SK-N-SH (cell line): ENCODE data around the gene IQSEC1. TPM values are rescaled to one million over a fixed set of nuclear protein-coding genes. Genes with fewer than 3 reads are reported as not detected.

Source experiments
- CTCF ChIA-PET: fragments of 300-600, 350-600 bp; formaldehyde crosslinking; extraction: SDS; loops from one replicate; lab custom pipeline; 2021; lab: Yijun Ruan, JAX
- POLR2A ChIA-PET: fragments of 350-600 bp; sonication (Branson Sonifier 250); formaldehyde crosslinking; extraction: SDS; loops from one replicate; lab custom pipeline; 2020; ENCODE audit warnings: antibody characterized with exemption, inconsistent platforms; lab: Yijun Ruan, JAX
- DNase-seq: peaks from one replicate; pipeline ENCODE4 v3.0.0; 2012
- H2AFZ ChIP-seq: fragments of 200-600 bp; sonication (generic); 2 replicates; pipeline ENCODE4 v1.8.1; 2016; ENCODE audit warnings: antibody characterized with exemption, mild to moderate bottlenecking, low read depth
- H3F3A ChIP-seq: fragments of 200-600 bp; sonication (generic); replicated peaks from 2 replicates; pipeline ENCODE3; 2016; ENCODE audit warnings: antibody characterized with exemption, mild to moderate bottlenecking; ENCODE audit not compliant: insufficient read depth
- H3K27ac ChIP-seq, 2 experiments: fragments of 200-500 bp in 1 of 2; fragments of 200-600 bp in 1 of 2; sonication (Bioruptor generic) in 1 of 2; sonication (generic), shearing (Covaris generic) in 1 of 2; 2 replicates each; pipeline versions ENCODE4 v1.5.1 to v1.6.1; 2014 to 2016; ENCODE audit warnings: low read depth in 2 of 2, inconsistent platforms in 1 of 2, low read length in 1 of 2, mild to moderate bottlenecking in 1 of 2, mixed read lengths in 1 of 2
- H3K27me3 ChIP-seq: fragments of 200-600 bp; sonication (generic), shearing (Covaris generic); 2 replicates; pipeline ENCODE4 v1.6.1; 2016; ENCODE audit warnings: mixed run types; ENCODE audit not compliant: insufficient read depth
- H3K36me3 ChIP-seq, 2 experiments: fragments of 200-500 bp in 1 of 2; fragments of 200-600 bp in 1 of 2; sonication (Bioruptor generic) in 1 of 2; sonication (generic) in 1 of 2; replicated peaks in 1 of 2; 2 replicates each; pipeline versions ENCODE3 to v1.5.1; 2014 to 2016; ENCODE audit warnings: low read length in 1 of 2, mild to moderate bottlenecking in 1 of 2; ENCODE audit not compliant: insufficient read depth in 2 of 2, control insufficient read depth in 1 of 2
- H3K4me1 ChIP-seq, 2 experiments: fragments of 200-500 bp in 1 of 2; fragments of 200-600 bp in 1 of 2; sonication (Bioruptor generic) in 1 of 2; sonication (generic), shearing (Covaris generic) in 1 of 2; 2 replicates each; pipeline versions ENCODE4 v1.5.1 to v1.6.1; 2014 to 2016; ENCODE audit warnings: low read depth in 1 of 2, low read length in 1 of 2, mixed run types in 1 of 2; ENCODE audit not compliant: insufficient read depth in 2 of 2, control insufficient read depth in 1 of 2
- H3K4me2 ChIP-seq: fragments of 200-600 bp; sonication (generic), shearing (Covaris generic); 2 replicates; pipeline ENCODE4 v1.6.1; 2017; ENCODE audit warnings: mixed run types
- H3K4me3 ChIP-seq, 2 experiments: fragments of 200-500 bp in 1 of 2; fragments of 200-600 bp in 1 of 2; sonication (Bioruptor generic) in 1 of 2; sonication (generic), shearing (Covaris generic) in 1 of 2; 2 replicates each; pipeline versions ENCODE4 v1.5.1 to v1.8.1; 2014 to 2016; ENCODE audit warnings: low read depth in 2 of 2, inconsistent platforms in 1 of 2, low read length in 1 of 2, mild to moderate bottlenecking in 1 of 2, mixed read lengths in 1 of 2, moderate library complexity in 1 of 2
- H3K79me2 ChIP-seq: fragments of 200-600 bp; sonication (generic); 2 replicates; pipeline ENCODE4 v1.8.1; 2017; ENCODE audit warnings: mild to moderate bottlenecking; ENCODE audit not compliant: insufficient read depth
- H3K9ac ChIP-seq: fragments of 200-600 bp; sonication (generic); 2 replicates; pipeline ENCODE4 v1.6.1; 2017; ENCODE audit warnings: mixed run types
- H3K9me2 ChIP-seq: fragments of 200-600 bp; sonication (generic); 2 replicates; pipeline ENCODE4 v1.6.1; 2017; ENCODE audit warnings: mixed run types
- H3K9me3 ChIP-seq: fragments of 200-600 bp; sonication (generic); 2 replicates; pipeline ENCODE4 v1.6.1; 2017; ENCODE audit warnings: mixed run types, mild to moderate bottlenecking, moderate library complexity
- H4K20me1 ChIP-seq: fragments of 200-600 bp; sonication (generic); 2 replicates; pipeline ENCODE4 v1.6.1; 2017; ENCODE audit warnings: mild to moderate bottlenecking, mixed run types; ENCODE audit not compliant: insufficient read depth
- CHD2 ChIP-seq: fragments of 150-350 bp; IDR thresholded peaks from 2 replicates; pipeline ENCODE4 v1.6.1; 2018; ENCODE audit warnings: low read length; ENCODE audit not compliant: partially characterized antibody
- ELF1 ChIP-seq: IDR thresholded peaks from 2 replicates; pipeline ENCODE4 v1.4.0; 2012
- FOSL2 ChIP-seq: IDR thresholded peaks from 2 replicates; pipeline ENCODE4 v1.4.0; 2012; ENCODE audit warnings: low read depth, mild to moderate bottlenecking, moderate library complexity, borderline replicate concordance
- FOXJ3 ChIP-seq: sonication (generic); formaldehyde crosslinking; IDR thresholded peaks from 2 replicates; pipeline ENCODE4 v1.5.1; 2020; ENCODE audit warnings: mild to moderate bottlenecking, missing genetic modification reagents
- MAX ChIP-seq: IDR thresholded peaks from 2 replicates; pipeline ENCODE4 v1.4.0; 2012; ENCODE audit warnings: low read depth
- NRF1 ChIP-seq: IDR thresholded peaks from 2 replicates; pipeline ENCODE4 v1.6.1; 2012; ENCODE audit warnings: low read depth, mild to moderate bottlenecking, low read length
- RCOR1 ChIP-seq: fragments of 150-350 bp; IDR thresholded peaks from 2 replicates; pipeline ENCODE4 v1.6.1; 2017; ENCODE audit warnings: antibody characterized with exemption, low read length
- RFX5 ChIP-seq: IDR thresholded peaks from 2 replicates; pipeline ENCODE4 v1.6.1; 2012; ENCODE audit warnings: mild to moderate bottlenecking, improper control_type of control experiment, low read length
- RXRA ChIP-seq: IDR thresholded peaks from 2 replicates; pipeline ENCODE4 v1.4.0; 2012; ENCODE audit warnings: low read depth, mild to moderate bottlenecking, borderline replicate concordance
- SIN3A ChIP-seq: IDR thresholded peaks from 2 replicates; pipeline ENCODE4 v1.6.1; 2012; ENCODE audit warnings: low read depth, mild to moderate bottlenecking, low read length, moderate library complexity, borderline replicate concordance
- TCF12 ChIP-seq: IDR thresholded peaks from 2 replicates; pipeline ENCODE4 v1.4.0; 2012
- YY1 ChIP-seq: IDR thresholded peaks from 2 replicates; pipeline ENCODE4 v1.4.0; 2012; ENCODE audit warnings: low read depth, mild to moderate bottlenecking
- WGBS: methylation state at CpG from one replicate; pipeline ENCODE4 v1.1.6; 2017; ENCODE audit warnings: low lambda C conversion rate; 5-methylcytosine and 5-hydroxymethylcytosine counted together
- polyA plus RNA-seq, 3 experiments: library from polyadenylated mRNA; depleted of rRNA; stranded (reverse); fragments of >200 nt; gene quantifications; 2 replicates each; pipeline ENCODE4 v1.2.3, GENCODE V29; 2012
- small RNA-seq, 7 experiments: library from RNA; depleted of rRNA; stranded (forward); fragments of <200 nt; gene quantifications; one replicate each; pipeline ENCODE3, GENCODE V24; 2012
- TF ChIP-seq, protein P1 (sequence below): fragments of 150-350 bp; IDR thresholded peaks from 2 replicates; pipeline ENCODE4 v1.6.1; 2017; ENCODE audit warnings: antibody characterized with exemption, low read length, low read depth, borderline replicate concordance
- TF ChIP-seq, protein P2 (sequence below): IDR thresholded peaks from 2 replicates; pipeline ENCODE4; 2012

The IQSEC1 gene
- polyA plus RNA-seq, 1 of the 3 experiments (the other 2 are of a cell fraction): 6.2 TPM

GRCh38 chr3:12852201-12852600, 221.0 kb downstream of the IQSEC1 start:
- no peak for TF ChIP-seq TCF12
- no peak for TF ChIP-seq MAX
- TF ChIP-seq, protein P1, sequence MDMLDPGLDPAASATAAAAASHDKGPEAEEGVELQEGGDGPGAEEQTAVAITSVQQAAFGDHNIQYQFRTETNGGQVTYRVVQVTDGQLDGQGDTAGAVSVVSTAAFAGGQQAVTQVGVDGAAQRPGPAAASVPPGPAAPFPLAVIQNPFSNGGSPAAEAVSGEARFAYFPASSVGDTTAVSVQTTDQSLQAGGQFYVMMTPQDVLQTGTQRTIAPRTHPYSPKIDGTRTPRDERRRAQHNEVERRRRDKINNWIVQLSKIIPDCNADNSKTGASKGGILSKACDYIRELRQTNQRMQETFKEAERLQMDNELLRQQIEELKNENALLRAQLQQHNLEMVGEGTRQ: no peak
- no peak for TF ChIP-seq ELF1
- TF ChIP-seq NRF1: no peak
- no peak for TF ChIP-seq FOSL2
- no peak for TF ChIP-seq RCOR1
- TF ChIP-seq YY1: no peak
- TF ChIP-seq SIN3A: no peak
- TF ChIP-seq, protein P2, sequence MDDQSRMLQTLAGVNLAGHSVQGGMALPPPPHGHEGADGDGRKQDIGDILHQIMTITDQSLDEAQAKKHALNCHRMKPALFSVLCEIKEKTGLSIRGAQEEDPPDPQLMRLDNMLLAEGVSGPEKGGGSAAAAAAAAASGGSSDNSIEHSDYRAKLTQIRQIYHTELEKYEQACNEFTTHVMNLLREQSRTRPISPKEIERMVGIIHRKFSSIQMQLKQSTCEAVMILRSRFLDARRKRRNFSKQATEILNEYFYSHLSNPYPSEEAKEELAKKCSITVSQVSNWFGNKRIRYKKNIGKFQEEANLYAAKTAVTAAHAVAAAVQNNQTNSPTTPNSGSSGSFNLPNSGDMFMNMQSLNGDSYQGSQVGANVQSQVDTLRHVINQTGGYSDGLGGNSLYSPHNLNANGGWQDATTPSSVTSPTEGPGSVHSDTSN: no peak
- no peak for TF ChIP-seq FOXJ3 (CRISPR knock-in tag)
- no peak for TF ChIP-seq RXRA
- no peak for TF ChIP-seq CHD2
- TF ChIP-seq RFX5: no peak
- H3K9me2 ChIP-seq: no peaks in the 10 kb centered on the region
- no peak overlapping the region for H3K27ac ChIP-seq
- no peaks in the 10 kb centered on the region for H3K36me3 ChIP-seq
- H3K9ac ChIP-seq: no peak overlapping the region
- H3K9me3 ChIP-seq: no peaks in the 10 kb centered on the region
- no peak overlapping the region for H3K4me2 ChIP-seq
- WGBS: 52% methylated on average over 3 of the region's 3 CpGs
- DNase-seq: no peak
- no peaks in the 10 kb centered on the region; the same call in 1 of the 2 replicates for H3K27me3 ChIP-seq
- ChIA-PET CTCF (interaction anchor here (1.0 to 3.0 kb wide), 4 partner anchors 11 to 43 kb away, joined by 3 to 19 read pairs (median 3); partner anchors contain the start of gene RPL32), POLR2A (no interaction called here)
- H3K4me1 ChIP-seq: no peaks in the 10 kb centered on the region; a peak in 1 of 4 replicates
- H3K79me2 ChIP-seq: no peaks in the 10 kb centered on the region
- H4K20me1 ChIP-seq: no peaks in the 10 kb centered on the region
- H3K4me3 ChIP-seq: no peak overlapping the region
- no peaks in the 10 kb centered on the region for H3F3A ChIP-seq
- H2AFZ ChIP-seq: no peak overlapping the region

Small RNA genes within 50 kb of the gene (small RNA-seq; reads per million reads assigned to genes)
- gene AC034198.1 (0 reads per million in 7 experiments), gene AC069271.1 (0 reads per million in 7 experiments)

Other genes with a start within 250 kb of the IQSEC1 start
- gene RPL32, start 231.9 kb downstream of the IQSEC1 start, polyA plus RNA-seq (2012; rRNA removed): 2,077 and 2,311 TPM in 2 replicates